ENCODE measurements around the gene BAIAP2. TPM values are rescaled to one million over a fixed set of nuclear protein-coding genes. Genes with fewer than 3 reads are reported as not detected.

The BAIAP2 gene
- total and polyA plus RNA-seq, 2 of the 13 experiments (the other 11 are each of a cell fraction or from before 2014, with no cell fraction given) = 22.5 to 24.0 TPM

- TF ChIP-seq CBFB (CRISPR knock-in tag; IDR thresholded peaks at IDR 0.05) = no peak
- TF ChIP-seq TEF (CRISPR knock-in tag; IDR thresholded peaks at IDR 0.05) = no peak
- TF ChIP-seq, protein P1, sequence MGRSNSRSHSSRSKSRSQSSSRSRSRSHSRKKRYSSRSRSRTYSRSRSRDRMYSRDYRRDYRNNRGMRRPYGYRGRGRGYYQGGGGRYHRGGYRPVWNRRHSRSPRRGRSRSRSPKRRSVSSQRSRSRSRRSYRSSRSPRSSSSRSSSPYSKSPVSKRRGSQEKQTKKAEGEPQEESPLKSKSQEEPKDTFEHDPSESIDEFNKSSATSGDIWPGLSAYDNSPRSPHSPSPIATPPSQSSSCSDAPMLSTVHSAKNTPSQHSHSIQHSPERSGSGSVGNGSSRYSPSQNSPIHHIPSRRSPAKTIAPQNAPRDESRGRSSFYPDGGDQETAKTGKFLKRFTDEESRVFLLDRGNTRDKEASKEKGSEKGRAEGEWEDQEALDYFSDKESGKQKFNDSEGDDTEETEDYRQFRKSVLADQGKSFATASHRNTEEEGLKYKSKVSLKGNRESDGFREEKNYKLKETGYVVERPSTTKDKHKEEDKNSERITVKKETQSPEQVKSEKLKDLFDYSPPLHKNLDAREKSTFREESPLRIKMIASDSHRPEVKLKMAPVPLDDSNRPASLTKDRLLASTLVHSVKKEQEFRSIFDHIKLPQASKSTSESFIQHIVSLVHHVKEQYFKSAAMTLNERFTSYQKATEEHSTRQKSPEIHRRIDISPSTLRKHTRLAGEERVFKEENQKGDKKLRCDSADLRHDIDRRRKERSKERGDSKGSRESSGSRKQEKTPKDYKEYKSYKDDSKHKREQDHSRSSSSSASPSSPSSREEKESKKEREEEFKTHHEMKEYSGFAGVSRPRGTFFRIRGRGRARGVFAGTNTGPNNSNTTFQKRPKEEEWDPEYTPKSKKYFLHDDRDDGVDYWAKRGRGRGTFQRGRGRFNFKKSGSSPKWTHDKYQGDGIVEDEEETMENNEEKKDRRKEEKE (IDR thresholded peaks at IDR 0.05) = no peak
Measured at GRCh38 chr17:81114351-81115093, 79.6 kb downstream of the BAIAP2 start (continued).

GRCh38 chr17:81115219-81115618, 80.3 kb downstream of the BAIAP2 start:
- Histone ChIP-seq H3K4me1 (ENCODE audit: insufficient read depth, low read length) (peaks cover 7% of the 10 kb centered on the region; the same call in 1 of the 2 replicates), H3K4me3 (replicated peaks in 1 of 3; ENCODE audit: insufficient read depth in 1 of 3, low read depth in 2 of 3, low read length in 3 of 3) (no peak overlapping the region), H3K27ac (ENCODE audit: extremely low read length, insufficient read depth, low read length) (no peak overlapping the region), H3K36me3 (replicated peaks in 1 of 2; ENCODE audit: control insufficient read depth in 1 of 2, insufficient read depth in 2 of 2, low read length in 2 of 2) (peaks cover 0 to 2% of the 10 kb centered on the region in 2 experiments; a peak in 1 of 5 replicates), H2AFZ (ENCODE audit: low read length) (no peak overlapping the region), H3K27me3 (ENCODE audit: control insufficient read depth in 1 of 2, insufficient read depth in 2 of 2, low read length in 2 of 2) (no peaks in the 10 kb centered on the region), H3K9ac (ENCODE audit: insufficient read depth, low read depth, low read length) (no peak overlapping the region), H3K9me3 (ENCODE audit: low read length) (no peaks in the 10 kb centered on the region), H3K79me2 (ENCODE audit: insufficient read depth, low read length) (no peaks in the 10 kb centered on the region), H4K20me1 (ENCODE audit: insufficient read depth, low read length) (peaks cover 2% of the 10 kb centered on the region; the same call in 1 of the 2 replicates), H3K4me2 (ENCODE audit: low read depth, low read length) (no peak overlapping the region)
- FAIRE-seq (no peak), DNase-seq (ENCODE audit: low spot score) (no peak), ATAC-seq (no peak)
- intact Hi-C loops (cut with micrococcal nuclease; ENCODE audit: unreplicated experiment) (no loop called here), in situ Hi-C loops (cut with HindIII; ENCODE audit: extremely low pct_ligation_motif_present, low pct_unique_long_range_greater_than_20kb) (no loop called here)
- no TSS peak for BruUV-seq (replicated peaks)
- ChIA-PET POLR2A (interaction anchor here (1.1 kb wide), 1 partner anchor 79 kb away, joined by 6 read pairs; no protein-coding TSS in a partner anchor), CTCF (ENCODE audit: low intra/inter-chr PET ratio, low total read pairs) (no interaction called here)
- 91% methylated on average over 5 of the region's 11 CpGs for WGBS (ENCODE audit: low lambda C conversion rate)
- TF ChIP-seq ZMYM4 (CRISPR knock-in tag; IDR thresholded peaks at IDR 0.05) = no peak
- TF ChIP-seq PREB (CRISPR knock-in tag; IDR thresholded peaks at IDR 0.05) = no peak
- TF ChIP-seq, protein P2, sequence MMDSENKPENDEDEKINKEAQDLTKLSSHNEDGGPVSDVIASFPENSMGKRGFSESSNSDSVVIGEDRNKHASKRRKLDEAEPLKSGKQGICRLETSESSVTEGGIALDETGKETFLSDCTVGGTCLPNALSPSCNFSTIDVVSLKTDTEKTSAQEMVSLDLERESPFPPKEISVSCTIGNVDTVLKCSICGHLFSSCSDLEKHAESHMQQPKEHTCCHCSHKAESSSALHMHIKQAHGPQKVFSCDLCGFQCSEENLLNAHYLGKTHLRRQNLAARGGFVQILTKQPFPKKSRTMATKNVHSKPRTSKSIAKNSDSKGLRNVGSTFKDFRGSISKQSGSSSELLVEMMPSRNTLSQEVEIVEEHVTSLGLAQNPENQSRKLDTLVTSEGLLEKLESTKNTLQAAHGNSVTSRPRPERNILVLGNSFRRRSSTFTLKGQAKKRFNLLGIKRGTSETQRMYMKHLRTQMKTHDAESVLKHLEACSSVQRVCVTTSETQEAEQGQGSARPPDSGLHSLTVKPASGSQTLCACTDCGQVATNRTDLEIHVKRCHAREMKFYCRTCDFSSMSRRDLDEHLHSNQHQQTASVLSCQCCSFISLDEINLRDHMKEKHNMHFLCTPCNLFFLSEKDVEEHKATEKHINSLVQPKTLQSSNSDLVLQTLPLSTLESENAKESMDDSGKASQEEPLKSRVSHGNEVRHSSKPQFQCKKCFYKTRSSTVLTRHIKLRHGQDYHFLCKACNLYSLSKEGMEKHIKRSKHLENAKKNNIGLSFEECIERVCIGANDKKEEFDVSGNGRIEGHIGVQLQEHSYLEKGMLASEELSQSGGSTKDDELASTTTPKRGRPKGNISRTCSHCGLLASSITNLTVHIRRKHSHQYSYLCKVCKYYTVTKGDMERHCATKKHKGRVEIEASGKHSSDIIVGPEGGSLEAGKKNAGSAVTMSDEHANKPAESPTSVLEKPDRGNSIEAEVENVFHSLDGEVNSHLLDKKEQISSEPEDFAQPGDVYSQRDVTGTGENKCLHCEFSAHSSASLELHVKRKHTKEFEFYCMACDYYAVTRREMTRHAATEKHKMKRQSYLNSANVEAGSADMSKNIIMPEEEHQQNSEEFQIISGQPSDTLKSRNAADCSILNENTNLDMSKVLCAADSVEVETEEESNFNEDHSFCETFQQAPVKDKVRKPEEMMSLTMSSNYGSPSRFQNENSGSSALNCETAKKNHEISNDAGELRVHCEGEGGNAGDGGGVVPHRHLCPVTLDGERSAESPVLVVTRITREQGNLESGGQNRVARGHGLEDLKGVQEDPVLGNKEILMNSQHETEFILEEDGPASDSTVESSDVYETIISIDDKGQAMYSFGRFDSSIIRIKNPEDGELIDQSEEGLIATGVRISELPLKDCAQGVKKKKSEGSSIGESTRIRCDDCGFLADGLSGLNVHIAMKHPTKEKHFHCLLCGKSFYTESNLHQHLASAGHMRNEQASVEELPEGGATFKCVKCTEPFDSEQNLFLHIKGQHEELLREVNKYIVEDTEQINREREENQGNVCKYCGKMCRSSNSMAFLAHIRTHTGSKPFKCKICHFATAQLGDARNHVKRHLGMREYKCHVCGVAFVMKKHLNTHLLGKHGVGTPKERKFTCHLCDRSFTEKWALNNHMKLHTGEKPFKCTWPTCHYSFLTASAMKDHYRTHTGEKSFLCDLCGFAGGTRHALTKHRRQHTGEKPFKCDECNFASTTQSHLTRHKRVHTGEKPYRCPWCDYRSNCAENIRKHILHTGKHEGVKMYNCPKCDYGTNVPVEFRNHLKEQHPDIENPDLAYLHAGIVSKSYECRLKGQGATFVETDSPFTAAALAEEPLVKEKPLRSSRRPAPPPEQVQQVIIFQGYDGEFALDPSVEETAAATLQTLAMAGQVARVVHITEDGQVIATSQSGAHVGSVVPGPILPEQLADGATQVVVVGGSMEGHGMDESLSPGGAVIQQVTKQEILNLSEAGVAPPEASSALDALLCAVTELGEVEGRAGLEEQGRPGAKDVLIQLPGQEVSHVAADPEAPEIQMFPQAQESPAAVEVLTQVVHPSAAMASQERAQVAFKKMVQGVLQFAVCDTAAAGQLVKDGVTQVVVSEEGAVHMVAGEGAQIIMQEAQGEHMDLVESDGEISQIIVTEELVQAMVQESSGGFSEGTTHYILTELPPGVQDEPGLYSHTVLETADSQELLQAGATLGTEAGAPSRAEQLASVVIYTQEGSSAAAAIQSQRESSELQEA (CRISPR knock-in tag; IDR thresholded peaks at IDR 0.05; ENCODE audit: not compliant biosample characterization) = no peak
